ENCODE measurements around the gene ADORA2B.

DNA sequence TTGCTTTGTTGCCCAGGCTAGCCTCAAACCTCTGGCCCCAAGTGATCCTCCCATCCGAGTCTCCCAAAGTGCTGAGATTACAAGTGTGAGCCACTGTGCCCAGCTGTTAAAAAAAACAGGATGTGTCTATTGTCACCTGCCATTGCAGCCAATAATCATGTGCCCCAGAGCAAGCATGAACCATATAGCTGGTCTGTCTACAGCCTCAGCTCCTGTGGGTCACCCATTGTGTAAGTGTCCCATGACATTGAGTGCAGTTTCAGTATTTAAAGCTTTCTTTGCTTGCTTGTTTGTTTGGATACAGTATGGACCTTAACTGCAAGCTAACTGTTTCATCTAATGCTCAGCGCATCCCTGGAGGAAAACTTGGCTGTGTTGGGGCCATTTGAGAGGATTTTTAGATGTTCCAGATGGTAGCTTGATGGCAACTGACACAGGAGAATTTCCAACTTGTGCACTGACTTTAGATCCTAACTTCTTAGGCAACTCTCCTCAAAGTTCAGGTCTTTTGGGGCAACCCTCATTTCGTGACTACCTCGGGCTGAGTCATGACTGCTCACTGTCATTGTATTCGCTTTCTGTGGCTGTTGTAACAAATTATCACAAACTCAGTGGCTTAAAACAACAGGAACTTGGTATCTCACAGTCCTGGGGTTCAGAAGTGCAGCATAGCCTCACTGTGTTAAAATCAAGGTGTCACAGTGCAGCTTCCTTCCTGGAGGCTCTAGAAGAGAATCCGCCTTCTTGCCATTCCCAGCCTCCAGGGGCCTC, 30.3 kb upstream of the ADORA2B start:
- TF ChIP-seq CTCF (IDR thresholded peaks at IDR 0.05; ENCODE audit: insufficient read depth, low read length), result no peak
- no peak for TF ChIP-seq POLR2AphosphoS5 (IDR thresholded peaks at IDR 0.05; ENCODE audit: low read depth)
- TF ChIP-seq SPI1 (IDR thresholded peaks at IDR 0.05; ENCODE audit: borderline replicate concordance, low read depth), result no peak
- TF ChIP-seq, protein P1, sequence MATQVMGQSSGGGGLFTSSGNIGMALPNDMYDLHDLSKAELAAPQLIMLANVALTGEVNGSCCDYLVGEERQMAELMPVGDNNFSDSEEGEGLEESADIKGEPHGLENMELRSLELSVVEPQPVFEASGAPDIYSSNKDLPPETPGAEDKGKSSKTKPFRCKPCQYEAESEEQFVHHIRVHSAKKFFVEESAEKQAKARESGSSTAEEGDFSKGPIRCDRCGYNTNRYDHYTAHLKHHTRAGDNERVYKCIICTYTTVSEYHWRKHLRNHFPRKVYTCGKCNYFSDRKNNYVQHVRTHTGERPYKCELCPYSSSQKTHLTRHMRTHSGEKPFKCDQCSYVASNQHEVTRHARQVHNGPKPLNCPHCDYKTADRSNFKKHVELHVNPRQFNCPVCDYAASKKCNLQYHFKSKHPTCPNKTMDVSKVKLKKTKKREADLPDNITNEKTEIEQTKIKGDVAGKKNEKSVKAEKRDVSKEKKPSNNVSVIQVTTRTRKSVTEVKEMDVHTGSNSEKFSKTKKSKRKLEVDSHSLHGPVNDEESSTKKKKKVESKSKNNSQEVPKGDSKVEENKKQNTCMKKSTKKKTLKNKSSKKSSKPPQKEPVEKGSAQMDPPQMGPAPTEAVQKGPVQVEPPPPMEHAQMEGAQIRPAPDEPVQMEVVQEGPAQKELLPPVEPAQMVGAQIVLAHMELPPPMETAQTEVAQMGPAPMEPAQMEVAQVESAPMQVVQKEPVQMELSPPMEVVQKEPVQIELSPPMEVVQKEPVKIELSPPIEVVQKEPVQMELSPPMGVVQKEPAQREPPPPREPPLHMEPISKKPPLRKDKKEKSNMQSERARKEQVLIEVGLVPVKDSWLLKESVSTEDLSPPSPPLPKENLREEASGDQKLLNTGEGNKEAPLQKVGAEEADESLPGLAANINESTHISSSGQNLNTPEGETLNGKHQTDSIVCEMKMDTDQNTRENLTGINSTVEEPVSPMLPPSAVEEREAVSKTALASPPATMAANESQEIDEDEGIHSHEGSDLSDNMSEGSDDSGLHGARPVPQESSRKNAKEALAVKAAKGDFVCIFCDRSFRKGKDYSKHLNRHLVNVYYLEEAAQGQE (IDR thresholded peaks at IDR 0.05; ENCODE audit: insufficient replicate concordance, low read depth), result no peak
- no peak for TF ChIP-seq GABPA (IDR thresholded peaks at IDR 0.05; ENCODE audit: low read depth)
